Choroid plexus epithelial cell (primary cell): ENCODE data around the gene ACSL4.

ENCODE experiments used
- DNase-seq: peaks from one replicate; pipeline ENCODE4 v3.0.0-alpha.2; 2010; ENCODE audit warnings: low read depth
- H3K4me3 ChIP-seq: 2 replicates; pipeline ENCODE4 v1.5.1; 2011; ENCODE audit warnings: low read depth, mild to moderate bottlenecking, control low read depth, low read length, moderate library complexity
- TF ChIP-seq, protein P1 (sequence below): conservative IDR thresholded peaks from 2 replicates; pipeline ENCODE4 v1.5.1; 2011; ENCODE audit warnings: low read depth, mild to moderate bottlenecking, control low read depth, inconsistent platforms, low read length, moderate library complexity

The ACSL4 gene

DNA sequence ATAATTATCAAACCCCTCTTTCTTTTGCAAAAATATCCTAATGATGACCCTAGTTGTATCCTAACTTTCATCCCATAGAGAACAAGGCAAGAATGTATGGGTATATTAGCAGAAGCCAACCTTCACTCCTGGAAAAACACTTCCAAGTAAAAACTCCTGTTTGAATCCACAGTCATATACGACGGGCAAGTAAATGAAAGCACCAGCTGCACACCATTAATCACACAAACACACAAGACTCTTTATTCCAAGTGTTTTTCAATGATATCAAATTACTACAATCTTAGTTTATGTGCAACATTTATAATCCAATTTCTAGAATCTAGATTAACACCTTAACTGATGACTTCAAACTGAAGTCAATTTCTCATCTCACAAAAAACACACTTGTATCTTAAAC is 22.9 kb downstream of the ACSL4 start:
- TF ChIP-seq, protein P1, sequence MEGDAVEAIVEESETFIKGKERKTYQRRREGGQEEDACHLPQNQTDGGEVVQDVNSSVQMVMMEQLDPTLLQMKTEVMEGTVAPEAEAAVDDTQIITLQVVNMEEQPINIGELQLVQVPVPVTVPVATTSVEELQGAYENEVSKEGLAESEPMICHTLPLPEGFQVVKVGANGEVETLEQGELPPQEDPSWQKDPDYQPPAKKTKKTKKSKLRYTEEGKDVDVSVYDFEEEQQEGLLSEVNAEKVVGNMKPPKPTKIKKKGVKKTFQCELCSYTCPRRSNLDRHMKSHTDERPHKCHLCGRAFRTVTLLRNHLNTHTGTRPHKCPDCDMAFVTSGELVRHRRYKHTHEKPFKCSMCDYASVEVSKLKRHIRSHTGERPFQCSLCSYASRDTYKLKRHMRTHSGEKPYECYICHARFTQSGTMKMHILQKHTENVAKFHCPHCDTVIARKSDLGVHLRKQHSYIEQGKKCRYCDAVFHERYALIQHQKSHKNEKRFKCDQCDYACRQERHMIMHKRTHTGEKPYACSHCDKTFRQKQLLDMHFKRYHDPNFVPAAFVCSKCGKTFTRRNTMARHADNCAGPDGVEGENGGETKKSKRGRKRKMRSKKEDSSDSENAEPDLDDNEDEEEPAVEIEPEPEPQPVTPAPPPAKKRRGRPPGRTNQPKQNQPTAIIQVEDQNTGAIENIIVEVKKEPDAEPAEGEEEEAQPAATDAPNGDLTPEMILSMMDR, result no peak
- no peak overlapping the region for H3K4me3 ChIP-seq
- no peak for DNase-seq

DNA sequence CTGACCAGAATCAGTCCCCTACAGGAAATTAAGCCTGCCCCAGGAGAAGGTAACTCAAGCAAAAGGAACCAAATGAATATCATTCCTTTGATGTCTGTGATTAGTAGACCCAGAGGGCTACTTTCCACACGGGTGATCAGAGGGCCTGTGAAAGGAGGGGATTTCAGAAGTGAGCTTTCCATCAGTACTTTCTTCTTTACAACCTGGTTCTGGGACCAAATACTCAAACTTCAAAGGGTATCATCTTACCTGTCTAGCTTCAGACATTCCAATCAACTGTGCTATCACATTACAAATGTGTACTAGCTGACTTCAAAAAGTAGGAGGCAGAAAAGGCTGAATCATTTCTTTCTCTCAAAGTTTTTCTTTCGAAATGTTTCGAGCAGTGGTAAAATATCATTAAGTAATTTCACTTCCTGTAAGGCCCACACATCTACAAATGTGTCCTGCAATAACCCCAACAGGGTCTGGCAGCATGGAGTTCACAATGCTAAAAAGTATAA is 23.9 kb downstream of the ACSL4 start:
- no peak overlapping the region for H3K4me3 ChIP-seq
- peak; percentile 75 for DNase-seq
- TF ChIP-seq, protein P1, result peak; percentile 13

DNA sequence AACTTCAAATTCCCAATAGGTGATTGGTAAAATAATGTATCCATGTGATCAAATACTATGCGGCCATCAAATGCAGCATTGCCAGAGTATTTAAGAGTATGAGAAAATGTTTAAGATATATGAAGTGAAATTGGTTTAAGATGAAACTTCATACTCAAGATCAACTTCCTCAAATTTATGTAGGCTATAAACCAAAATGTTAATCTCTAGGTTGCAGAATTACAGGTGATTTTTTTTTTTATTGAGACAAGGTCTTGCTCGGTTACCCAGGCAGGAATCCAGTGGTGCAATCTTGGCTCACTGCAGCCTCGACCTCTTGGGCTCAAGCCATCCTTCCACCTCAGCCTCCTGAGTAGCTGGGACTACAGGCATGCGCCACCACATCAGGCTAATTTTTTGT is 25.3 kb downstream of the ACSL4 start:
- DNase-seq, result no peak
- TF ChIP-seq, protein P1, result no peak
- no peak overlapping the region for H3K4me3 ChIP-seq

DNA sequence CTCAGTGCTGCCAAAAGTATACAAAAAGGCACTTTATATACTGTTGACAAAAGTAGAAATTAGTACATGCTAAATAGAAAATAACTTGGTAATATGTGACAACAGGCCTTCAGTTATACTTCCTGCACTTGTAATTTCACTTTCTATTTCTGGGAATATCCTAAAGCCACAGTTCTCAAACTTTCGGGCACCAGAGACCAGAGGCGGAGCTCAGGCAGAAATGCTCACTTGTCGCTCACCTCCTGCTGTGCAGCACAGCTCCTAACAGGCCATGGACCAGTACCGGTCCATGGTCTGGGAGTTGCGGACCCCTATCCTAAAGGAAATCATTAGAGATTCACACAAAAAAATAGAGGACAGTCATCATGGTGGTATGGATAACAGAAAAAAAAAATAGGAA is 25.7 kb downstream of the ACSL4 start:
- TF ChIP-seq, protein P1, result no peak
- no peak for DNase-seq
- no peak overlapping the region for H3K4me3 ChIP-seq

DNA sequence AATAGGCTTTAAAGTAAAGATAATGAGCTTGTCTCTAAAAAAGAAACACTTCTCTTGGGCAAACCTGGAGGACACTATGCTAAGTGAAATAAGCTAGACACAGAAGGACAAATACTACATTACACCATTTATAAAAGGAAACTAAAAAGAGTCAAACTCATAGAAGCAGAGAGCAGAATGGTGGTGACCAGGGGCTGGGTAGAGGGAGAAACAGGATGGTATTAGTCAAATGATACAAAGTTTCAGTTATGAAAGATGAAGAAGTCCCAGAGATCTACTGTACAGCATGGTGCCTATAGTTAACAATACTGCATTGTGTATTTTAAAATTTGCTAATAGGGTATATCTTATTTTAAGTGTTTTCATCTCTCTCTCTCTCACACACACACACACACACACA is 28.5 kb downstream of the ACSL4 start:
- no peak for DNase-seq
- no peak overlapping the region for H3K4me3 ChIP-seq
- TF ChIP-seq, protein P1, result no peak

DNA sequence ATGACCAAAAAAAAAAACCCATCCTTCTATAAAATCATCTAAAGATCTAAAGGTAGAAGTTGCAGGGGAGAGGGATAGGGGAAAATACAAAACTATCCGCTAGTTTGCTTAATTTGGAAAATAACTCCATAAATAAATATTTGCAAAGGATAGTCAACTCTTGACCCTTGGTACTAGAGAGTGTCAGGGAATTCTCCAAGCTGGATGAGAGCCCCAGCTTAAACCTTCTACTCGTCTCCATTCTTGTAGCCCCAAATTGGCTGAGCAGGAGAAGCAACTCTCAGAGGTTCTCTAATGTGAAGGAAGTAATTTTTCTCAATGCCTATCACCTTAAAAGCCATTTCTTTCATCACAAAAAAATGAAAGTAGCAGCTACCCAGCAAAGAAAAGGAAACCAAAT is 35.2 kb downstream of the ACSL4 start:
- DNase-seq, result no peak
- TF ChIP-seq, protein P1, result no peak
- H3K4me3 ChIP-seq, result no peak overlapping the region

DNA sequence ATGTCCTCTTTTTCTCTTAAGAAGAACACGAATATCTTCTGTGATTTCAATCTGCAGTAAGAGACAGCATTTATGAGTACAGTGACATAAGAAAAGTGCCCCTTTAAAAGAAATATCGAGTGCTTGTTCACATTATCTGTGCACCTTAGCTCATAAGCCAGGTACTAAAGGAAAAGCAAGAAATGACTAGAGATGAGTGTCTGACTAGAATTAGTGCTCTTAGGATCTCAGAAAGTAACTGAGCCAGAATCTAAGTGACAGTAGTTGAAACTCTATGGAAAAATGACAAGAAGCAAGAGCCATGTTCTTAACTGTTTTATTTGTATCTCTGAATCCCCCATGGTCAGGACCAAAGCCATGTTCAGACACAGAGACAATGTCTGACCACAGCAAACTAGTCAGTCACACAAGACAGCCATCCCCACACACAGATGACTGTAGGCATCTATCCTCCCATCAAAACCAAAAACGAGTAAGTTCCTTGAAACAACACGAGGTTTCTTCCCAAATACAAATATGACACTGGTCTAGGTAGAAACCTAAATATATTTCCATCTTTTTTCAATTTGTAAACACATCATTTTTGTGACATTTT is 36.8 kb downstream of the ACSL4 start:
- DNase-seq, result no peak
- H3K4me3 ChIP-seq, result no peak overlapping the region
- TF ChIP-seq, protein P1, result no peak
